ENCODE measurements around the gene ZNF445.

GRCh38 chr3:44421280-44421679 is 56.2 kb downstream of the ZNF445 start:
- no peak for TF ChIP-seq CTCF (IDR thresholded peaks at IDR 0.05)
- TF ChIP-seq POLR2AphosphoS5 (IDR thresholded peaks at IDR 0.05), result no peak
